ENCODE results near the gene LDLRAD4. TPM values are rescaled to one million over a fixed set of nuclear protein-coding genes. Genes with fewer than 3 reads are reported as not detected.

LDLRAD4 gene
- total RNA-seq, 1 donor from 2014 or later = 1.4 TPM

DNA sequence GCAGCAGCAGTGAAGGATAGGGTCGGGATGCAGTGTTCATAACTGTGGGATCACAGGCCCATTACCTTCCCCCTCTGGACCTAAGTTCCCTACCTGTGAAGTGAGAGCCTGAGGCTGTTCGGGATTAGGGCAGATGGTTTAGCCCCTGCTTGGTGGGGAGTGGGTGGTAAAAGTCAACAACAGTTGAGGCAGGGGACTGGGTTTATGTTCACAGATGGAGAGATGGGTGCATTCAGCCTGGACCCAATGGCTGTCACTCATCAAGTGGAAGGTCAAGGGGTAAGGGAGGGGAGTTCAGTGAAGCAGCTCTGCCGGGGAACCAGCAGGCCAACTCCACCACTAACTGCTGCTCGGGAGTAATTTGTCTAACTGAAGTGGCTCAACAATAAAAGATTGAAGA, 327.4 kb downstream of the LDLRAD4 start:
- DNase-seq (ENCODE audit: low read depth, low spot score) = no peak
- no peaks in the 10 kb centered on the region for H3K36me3 Mint-ChIP-seq (ENCODE audit: low read depth)
- no peaks in the 10 kb centered on the region for H3K9me3 Mint-ChIP-seq
- H3K4me1 Mint-ChIP-seq = no peaks in the 10 kb centered on the region
- TF ChIP-seq, protein P1, sequence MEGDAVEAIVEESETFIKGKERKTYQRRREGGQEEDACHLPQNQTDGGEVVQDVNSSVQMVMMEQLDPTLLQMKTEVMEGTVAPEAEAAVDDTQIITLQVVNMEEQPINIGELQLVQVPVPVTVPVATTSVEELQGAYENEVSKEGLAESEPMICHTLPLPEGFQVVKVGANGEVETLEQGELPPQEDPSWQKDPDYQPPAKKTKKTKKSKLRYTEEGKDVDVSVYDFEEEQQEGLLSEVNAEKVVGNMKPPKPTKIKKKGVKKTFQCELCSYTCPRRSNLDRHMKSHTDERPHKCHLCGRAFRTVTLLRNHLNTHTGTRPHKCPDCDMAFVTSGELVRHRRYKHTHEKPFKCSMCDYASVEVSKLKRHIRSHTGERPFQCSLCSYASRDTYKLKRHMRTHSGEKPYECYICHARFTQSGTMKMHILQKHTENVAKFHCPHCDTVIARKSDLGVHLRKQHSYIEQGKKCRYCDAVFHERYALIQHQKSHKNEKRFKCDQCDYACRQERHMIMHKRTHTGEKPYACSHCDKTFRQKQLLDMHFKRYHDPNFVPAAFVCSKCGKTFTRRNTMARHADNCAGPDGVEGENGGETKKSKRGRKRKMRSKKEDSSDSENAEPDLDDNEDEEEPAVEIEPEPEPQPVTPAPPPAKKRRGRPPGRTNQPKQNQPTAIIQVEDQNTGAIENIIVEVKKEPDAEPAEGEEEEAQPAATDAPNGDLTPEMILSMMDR (conservative IDR thresholded peaks at IDR 0.05) = no peak
- no peak overlapping the region for H3K4me3 Mint-ChIP-seq
- H3K27me3 Mint-ChIP-seq (ENCODE audit: low read depth) = no peaks in the 10 kb centered on the region
- H3K27ac Mint-ChIP-seq (ENCODE audit: unreplicated experiment) = no peak overlapping the region

DNA sequence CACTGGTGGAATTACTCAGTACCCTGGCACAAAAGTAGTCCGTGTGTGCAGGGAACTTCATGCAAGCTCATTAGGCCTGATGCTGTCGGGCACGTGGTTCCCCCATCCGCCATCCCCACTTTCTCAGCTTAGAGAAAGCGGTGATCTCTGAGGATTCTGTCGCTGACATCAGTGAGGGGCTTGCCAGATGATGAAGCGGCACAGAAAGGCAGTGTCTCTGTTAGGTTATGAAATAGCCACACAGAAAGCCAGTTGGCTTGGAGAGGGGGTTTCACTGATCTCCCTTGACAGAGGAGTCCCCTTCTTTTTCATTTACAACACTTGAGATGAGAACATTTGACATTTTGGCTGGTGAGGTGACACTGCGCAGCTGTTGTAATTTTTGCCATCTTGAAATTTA, 328.1 kb downstream of the LDLRAD4 start:
- TF ChIP-seq, protein P1 (conservative IDR thresholded peaks at IDR 0.05) = no peak
- H3K27me3 Mint-ChIP-seq (ENCODE audit: low read depth) = no peaks in the 10 kb centered on the region
- no peak overlapping the region for H3K4me3 Mint-ChIP-seq
- no peaks in the 10 kb centered on the region for H3K9me3 Mint-ChIP-seq
- H3K4me1 Mint-ChIP-seq = no peaks in the 10 kb centered on the region
- DNase-seq (ENCODE audit: low read depth, low spot score) = no peak
- H3K27ac Mint-ChIP-seq (ENCODE audit: unreplicated experiment) = no peak overlapping the region
- H3K36me3 Mint-ChIP-seq (ENCODE audit: low read depth) = no peaks in the 10 kb centered on the region

DNA sequence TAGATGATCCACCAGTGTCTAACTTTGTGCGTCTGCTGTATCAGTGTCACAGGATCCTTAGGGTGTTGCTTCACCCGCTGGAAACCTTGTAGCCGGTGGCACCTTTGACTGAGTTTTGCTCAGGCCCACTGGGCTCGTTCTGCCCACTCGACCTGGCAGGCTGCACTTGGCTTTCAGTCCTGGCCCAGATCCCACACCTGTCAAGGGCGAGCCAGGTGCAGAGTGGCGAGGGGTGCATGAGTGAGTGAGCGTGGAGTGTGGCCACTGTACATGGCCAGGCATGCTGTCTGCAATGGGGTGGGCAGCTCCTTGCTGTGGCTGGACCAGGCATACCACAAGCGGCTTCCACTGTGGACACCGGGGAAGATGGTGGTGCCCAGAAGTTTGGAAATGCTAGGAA, 328.8 kb downstream of the LDLRAD4 start:
- no peak for DNase-seq (ENCODE audit: low read depth, low spot score)
- Mint-ChIP-seq H3K36me3 (ENCODE audit: low read depth) (no peaks in the 10 kb centered on the region), H3K4me3 (no peak overlapping the region), H3K27ac (ENCODE audit: unreplicated experiment) (peak overlapping the region; percentile 12), H3K4me1 (no peaks in the 10 kb centered on the region), H3K9me3 (no peaks in the 10 kb centered on the region), H3K27me3 (ENCODE audit: low read depth) (no peaks in the 10 kb centered on the region)
- TF ChIP-seq, protein P1 (conservative IDR thresholded peaks at IDR 0.05) = no peak

DNA sequence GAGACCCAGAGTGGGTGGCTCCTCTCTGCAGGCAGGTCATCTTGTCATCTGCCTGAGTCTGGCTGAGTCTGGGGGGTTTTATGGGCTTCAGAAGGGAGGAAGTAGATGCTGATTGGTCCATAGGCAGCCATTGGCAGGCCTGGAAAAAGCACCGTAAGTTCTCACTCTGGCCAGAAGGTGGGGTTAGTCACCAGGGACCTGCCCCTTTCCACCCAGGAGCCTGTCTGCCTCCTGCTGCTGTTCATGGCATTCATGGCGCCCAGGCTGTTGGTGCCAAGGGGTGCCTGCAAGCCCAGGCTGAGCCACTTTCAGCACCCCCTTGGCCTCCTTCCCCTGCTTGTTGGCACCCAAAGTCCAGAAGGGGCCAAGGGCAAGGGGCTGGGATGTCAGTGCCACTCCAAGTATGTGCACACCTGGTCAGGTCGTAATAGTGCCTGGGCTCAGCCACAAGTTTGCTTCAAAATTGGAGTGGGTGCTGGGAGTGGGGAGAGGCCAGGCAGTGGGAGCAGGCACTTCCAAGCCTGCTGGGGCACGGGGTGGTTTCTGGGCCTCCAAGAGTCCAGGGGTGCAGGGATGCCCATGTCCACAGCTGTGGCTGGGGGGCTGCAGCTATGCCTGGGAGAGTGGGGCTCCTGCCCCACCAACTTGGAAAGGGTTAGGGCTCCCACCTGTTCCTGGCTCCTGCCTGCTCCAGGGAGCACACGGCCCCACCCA, 329.7 kb downstream of the LDLRAD4 start:
- DNase-seq (ENCODE audit: low read depth, low spot score) = no peak
- H3K36me3 Mint-ChIP-seq (ENCODE audit: low read depth) = no peaks in the 10 kb centered on the region
- no peaks in the 10 kb centered on the region for H3K9me3 Mint-ChIP-seq
- H3K27ac Mint-ChIP-seq (ENCODE audit: unreplicated experiment) = no peak overlapping the region
- no peak overlapping the region for H3K4me3 Mint-ChIP-seq
- TF ChIP-seq, protein P1 (conservative IDR thresholded peaks at IDR 0.05) = no peak
- no peaks in the 10 kb centered on the region for H3K27me3 Mint-ChIP-seq (ENCODE audit: low read depth)
- no peaks in the 10 kb centered on the region for H3K4me1 Mint-ChIP-seq

DNA sequence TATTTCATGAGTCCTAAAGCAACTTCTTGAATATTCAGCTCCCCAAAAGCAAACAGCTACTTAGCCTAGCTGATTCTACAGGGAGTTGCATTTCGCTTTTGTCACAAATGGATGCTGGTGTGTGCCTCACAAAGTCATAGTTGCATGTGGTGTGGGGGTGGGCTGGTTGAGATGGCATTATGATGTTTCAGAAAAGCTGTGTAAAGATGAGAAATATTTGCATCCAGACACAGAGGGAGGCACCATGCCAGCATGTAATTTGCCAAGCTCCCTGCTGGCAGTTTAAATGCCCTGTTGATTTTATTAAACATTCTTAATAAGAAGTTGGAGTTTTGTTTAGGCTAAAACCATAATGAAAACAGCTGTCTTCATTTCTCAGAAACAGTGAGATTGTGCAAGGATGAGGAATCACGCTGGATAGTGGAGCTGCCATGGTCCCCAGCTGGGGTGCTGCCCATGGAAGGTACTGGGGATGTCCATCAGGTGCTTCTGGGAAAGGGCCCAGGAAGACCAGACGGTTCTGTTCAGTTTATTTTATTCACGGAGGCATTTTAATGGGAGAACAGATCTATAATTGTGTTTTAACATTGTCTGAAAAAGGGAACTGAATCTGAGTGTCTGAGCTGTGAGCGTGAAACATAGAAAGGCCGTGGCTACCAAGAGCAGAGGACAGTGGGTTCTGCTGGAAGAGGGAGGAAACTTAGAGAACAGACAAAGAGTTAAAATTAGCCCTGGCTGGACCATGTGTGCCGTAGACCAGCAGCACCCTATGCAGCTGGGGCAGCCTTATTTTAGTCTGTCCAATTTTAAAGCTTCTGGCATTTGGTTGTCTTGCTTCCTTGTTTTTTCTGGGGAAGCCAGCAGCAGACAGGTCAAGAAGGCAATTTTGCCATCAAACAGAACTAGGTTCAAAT, 330.7 kb downstream of the LDLRAD4 start:
- no peak overlapping the region for H3K27ac Mint-ChIP-seq (ENCODE audit: unreplicated experiment)
- peaks cover 4% of the 10 kb centered on the region for H3K27me3 Mint-ChIP-seq (ENCODE audit: low read depth)
- H3K4me1 Mint-ChIP-seq = no peaks in the 10 kb centered on the region
- no peaks in the 10 kb centered on the region for H3K9me3 Mint-ChIP-seq
- no peak overlapping the region for H3K4me3 Mint-ChIP-seq
- TF ChIP-seq, protein P1 (conservative IDR thresholded peaks at IDR 0.05) = no peak
- DNase-seq (ENCODE audit: low read depth, low spot score) = no peak
- H3K36me3 Mint-ChIP-seq (ENCODE audit: low read depth) = no peaks in the 10 kb centered on the region

Measured in neural crest cell (in vitro differentiated cells).